ENCODE data around the gene NPC2. TPM values are rescaled to one million over a fixed set of nuclear protein-coding genes. Genes with fewer than 3 reads are reported as not detected.

NPC2 gene
- total and polyA plus RNA-seq, 3 experiments from 2014 or later, result 17.1 to 75.6 (median 18.3) TPM

GRCh38 chr14:74444866-74445265 lies 48.2 kb downstream of the NPC2 start:
- no peak overlapping the region for H3K27ac Mint-ChIP-seq
- Histone ChIP-seq H3K27ac (ENCODE audit: low read depth, low read length) (no peak overlapping the region), H3K4me1 (ENCODE audit: insufficient read depth, low read length) (no peaks in the 10 kb centered on the region), H3K27me3 (ENCODE audit: insufficient read depth, low read length, poor library complexity, severe bottlenecking) (no peaks in the 10 kb centered on the region), H3K4me3 (ENCODE audit: low read length) (no peak overlapping the region), H3K9me3 (ENCODE audit: low read length) (no peaks in the 10 kb centered on the region), H3K36me3 (ENCODE audit: insufficient read depth, low read length) (no peaks in the 10 kb centered on the region)
- ChIA-PET CTCF (no interaction called here), POLR2A (no interaction called here)
- DNase-seq, result no peak
- no peaks in the 10 kb centered on the region for H3K4me1 Mint-ChIP-seq
- H3K27me3 Mint-ChIP-seq, result peaks cover 6 to 33% of the 10 kb centered on the region in 2 donors
- H3K9me3 Mint-ChIP-seq, result peaks cover 0 to 3% (median 0%) of the 10 kb centered on the region in 5 donors
- no peak overlapping the region for H3K4me3 Mint-ChIP-seq
- H3K36me3 Mint-ChIP-seq, result peaks cover 0 to 3% (median 0%) of the 10 kb centered on the region in 3 donors

- Mint-ChIP-seq H3K36me3 (peaks cover 0 to 4% (median 0%) of the 10 kb centered on the region in 3 donors), H3K9me3 (peaks cover 0 to 1% (median 0%) of the 10 kb centered on the region in 5 donors), H3K4me1 (no peaks in the 10 kb centered on the region), H3K4me3 (no peak overlapping the region), H3K27ac (no peak overlapping the region), H3K27me3 (peaks cover 6 to 35% of the 10 kb centered on the region in 2 donors)
- H3K27me3 ChIP-seq (ENCODE audit: insufficient read depth, low read length, poor library complexity, severe bottlenecking), result no peaks in the 10 kb centered on the region
- DNase-seq, result no peak
- ChIA-PET POLR2A (no interaction called here), CTCF (no interaction called here)
- H3K27ac ChIP-seq (ENCODE audit: low read depth, low read length), result no peak overlapping the region
- H3K9me3 ChIP-seq (ENCODE audit: low read length), result no peaks in the 10 kb centered on the region
- H3K36me3 ChIP-seq (ENCODE audit: insufficient read depth, low read length), result no peaks in the 10 kb centered on the region
- H3K4me1 ChIP-seq (ENCODE audit: insufficient read depth, low read length), result no peaks in the 10 kb centered on the region
- H3K4me3 ChIP-seq (ENCODE audit: low read length), result no peak overlapping the region
Measured at GRCh38 chr14:74442757-74443156, 50.3 kb downstream of the NPC2 start.

- no peak overlapping the region for H3K27ac ChIP-seq (ENCODE audit: low read depth, low read length)
- Mint-ChIP-seq H3K27me3 (peaks cover 12 to 37% of the 10 kb centered on the region in 2 donors), H3K4me3 (no peak overlapping the region), H3K27ac (no peak overlapping the region), H3K36me3 (peaks cover 0 to 3% (median 0%) of the 10 kb centered on the region in 3 donors), H3K9me3 (no peaks in the 10 kb centered on the region), H3K4me1 (no peaks in the 10 kb centered on the region)
- no peak for DNase-seq
- H3K4me1 ChIP-seq (ENCODE audit: insufficient read depth, low read length), result no peaks in the 10 kb centered on the region
- CTCF ChIA-PET, result no interaction called here
- no peaks in the 10 kb centered on the region for H3K9me3 ChIP-seq (ENCODE audit: low read length)
- no peak overlapping the region for H3K4me3 ChIP-seq (ENCODE audit: low read length)
- H3K27me3 ChIP-seq (ENCODE audit: insufficient read depth, low read length, poor library complexity, severe bottlenecking), result no peaks in the 10 kb centered on the region
- POLR2A ChIA-PET, result no interaction called here
- H3K36me3 ChIP-seq (ENCODE audit: insufficient read depth, low read length), result no peaks in the 10 kb centered on the region
Measured at GRCh38 chr14:74441113-74441512, 52.0 kb downstream of the NPC2 start.

- DNase-seq, result no peak
- Mint-ChIP-seq H3K27ac (no peak overlapping the region), H3K4me1 (no peaks in the 10 kb centered on the region), H3K36me3 (peaks cover 0 to 3% (median 0%) of the 10 kb centered on the region in 3 donors), H3K27me3 (peaks cover 19 to 46% of the 10 kb centered on the region in 2 donors), H3K4me3 (no peak overlapping the region), H3K9me3 (no peaks in the 10 kb centered on the region)
- Histone ChIP-seq H3K4me1 (ENCODE audit: insufficient read depth, low read length) (no peaks in the 10 kb centered on the region), H3K36me3 (ENCODE audit: insufficient read depth, low read length) (no peaks in the 10 kb centered on the region), H3K27me3 (ENCODE audit: insufficient read depth, low read length, poor library complexity, severe bottlenecking) (no peaks in the 10 kb centered on the region), H3K27ac (ENCODE audit: low read depth, low read length) (no peak overlapping the region), H3K9me3 (ENCODE audit: low read length) (no peaks in the 10 kb centered on the region), H3K4me3 (ENCODE audit: low read length) (no peak overlapping the region)
- ChIA-PET POLR2A (no interaction called here), CTCF (interaction anchor here (1.1 kb wide), 1 partner anchor 8 kb away, joined by 3 read pairs; no protein-coding TSS in a partner anchor)
Measured at GRCh38 chr14:74438351-74438915, 54.7 kb downstream of the NPC2 start.

- no peak overlapping the region for H3K27ac ChIP-seq (ENCODE audit: low read depth, low read length)
- Mint-ChIP-seq H3K4me1 (no peaks in the 10 kb centered on the region), H3K4me3 (no peak overlapping the region), H3K27me3 (peaks cover 17 to 46% of the 10 kb centered on the region in 2 donors), H3K9me3 (no peaks in the 10 kb centered on the region), H3K27ac (no peak overlapping the region), H3K36me3 (peaks cover 0 to 3% (median 0%) of the 10 kb centered on the region in 3 donors)
- ChIA-PET POLR2A (no interaction called here), CTCF (interaction anchor here (1.1 kb wide), 1 partner anchor 9 kb away, joined by 3 read pairs; no protein-coding TSS in a partner anchor)
- no peak for DNase-seq
- H3K9me3 ChIP-seq (ENCODE audit: low read length), result no peaks in the 10 kb centered on the region
- H3K4me1 ChIP-seq (ENCODE audit: insufficient read depth, low read length), result no peaks in the 10 kb centered on the region
- H3K4me3 ChIP-seq (ENCODE audit: low read length), result no peak overlapping the region
- no peaks in the 10 kb centered on the region for H3K27me3 ChIP-seq (ENCODE audit: insufficient read depth, low read length, poor library complexity, severe bottlenecking)
- H3K36me3 ChIP-seq (ENCODE audit: insufficient read depth, low read length), result no peaks in the 10 kb centered on the region
Measured at GRCh38 chr14:74437496-74438053, 55.5 kb downstream of the NPC2 start.

- no peaks in the 10 kb centered on the region for H3K9me3 Mint-ChIP-seq
- ChIA-PET CTCF (no interaction called here), POLR2A (no interaction called here)
- no peaks in the 10 kb centered on the region for H3K4me1 Mint-ChIP-seq
- peaks cover 0 to 3% (median 0%) of the 10 kb centered on the region in 3 donors for H3K36me3 Mint-ChIP-seq
- H3K4me3 Mint-ChIP-seq, result no peak overlapping the region
- no peak overlapping the region for H3K4me3 ChIP-seq (ENCODE audit: low read length)
- H3K4me1 ChIP-seq (ENCODE audit: insufficient read depth, low read length), result no peaks in the 10 kb centered on the region
- no peaks in the 10 kb centered on the region for H3K27me3 ChIP-seq (ENCODE audit: insufficient read depth, low read length, poor library complexity, severe bottlenecking)
- H3K9me3 ChIP-seq (ENCODE audit: low read length), result no peaks in the 10 kb centered on the region
- H3K27ac Mint-ChIP-seq, result no peak overlapping the region
- peaks cover 19 to 63% of the 10 kb centered on the region in 2 donors for H3K27me3 Mint-ChIP-seq
- DNase-seq, result no peak
- H3K36me3 ChIP-seq (ENCODE audit: insufficient read depth, low read length), result no peaks in the 10 kb centered on the region
- H3K27ac ChIP-seq (ENCODE audit: low read depth, low read length), result no peak overlapping the region
Measured at GRCh38 chr14:74434294-74434693, 58.8 kb downstream of the NPC2 start.

- Histone ChIP-seq H3K36me3 (ENCODE audit: insufficient read depth, low read length) (no peaks in the 10 kb centered on the region), H3K9me3 (ENCODE audit: low read length) (no peaks in the 10 kb centered on the region), H3K27ac (ENCODE audit: low read depth, low read length) (no peak overlapping the region), H3K4me3 (ENCODE audit: low read length) (no peak overlapping the region), H3K4me1 (ENCODE audit: insufficient read depth, low read length) (no peaks in the 10 kb centered on the region), H3K27me3 (ENCODE audit: insufficient read depth, low read length, poor library complexity, severe bottlenecking) (peaks cover 8% of the 10 kb centered on the region)
- peaks cover 31 to 66% of the 10 kb centered on the region in 2 donors for H3K27me3 Mint-ChIP-seq
- no peak overlapping the region for H3K4me3 Mint-ChIP-seq
- ChIA-PET POLR2A (no interaction called here), CTCF (no interaction called here)
- DNase-seq, result no peak
- H3K27ac Mint-ChIP-seq, result no peak overlapping the region
- no peaks in the 10 kb centered on the region for H3K36me3 Mint-ChIP-seq
- H3K9me3 Mint-ChIP-seq, result peaks cover 0 to 2% (median 2%) of the 10 kb centered on the region in 5 donors
- peaks cover 3 to 4% (median 4%) of the 10 kb centered on the region in 3 donors for H3K4me1 Mint-ChIP-seq
Measured at GRCh38 chr14:74429991-74430390, 63.1 kb downstream of the NPC2 start.

Data from CD8-positive, alpha-beta memory T cell (primary cell).